OCI-LY3 (cell line): ENCODE measurements around the gene FAM110D.

Source experiments
- H2AFZ ChIP-seq: fragments of 200-600, 300-600 bp; shearing (Covaris generic); 2 replicates; pipeline ENCODE4 v1.6.0; 2014; ENCODE audit warnings: antibody characterized with exemption, low read depth, low read length
- H3K27ac ChIP-seq: fragments of 200-600, 300-600 bp; sonication (generic); 2 replicates; pipeline ENCODE4 v1.5.1; 2014; ENCODE audit warnings: mild to moderate bottlenecking, low read length, moderate library complexity, mixed read lengths
- H3K27me3 ChIP-seq: fragments of 200-600, 300-600 bp; sonication (generic); 2 replicates; pipeline ENCODE4 v1.6.1; 2014; ENCODE audit warnings: low read depth, low read length, mixed read lengths
- H3K36me3 ChIP-seq: fragments of 200-600, 300-600 bp; sonication (generic); replicated peaks from 2 replicates; pipeline ENCODE3; 2014; ENCODE audit warnings: low read depth, low read length, mixed read lengths
- H3K4me1 ChIP-seq: fragments of 300-600, 200-600 bp; sonication (generic); 2 replicates; pipeline ENCODE4 v1.6.1; 2014; ENCODE audit warnings: low read length, mixed read lengths
- H3K4me2 ChIP-seq: fragments of 200-600, 300-600 bp; sonication (generic); 2 replicates; pipeline ENCODE4 v1.6.1; 2014; ENCODE audit warnings: low read length, mixed read lengths
- H3K4me3 ChIP-seq: fragments of 300-600, 200-600 bp; sonication (generic); 2 replicates; pipeline ENCODE4 v1.5.1; 2014; ENCODE audit warnings: antibody characterized with exemption, mild to moderate bottlenecking, low read length, moderate library complexity
- H3K79me2 ChIP-seq: fragments of 300-600, 200-600 bp; shearing (Covaris generic); 2 replicates; pipeline ENCODE4 v1.6.1; 2014; ENCODE audit warnings: mild to moderate bottlenecking, low read length, mixed read lengths
- H3K9ac ChIP-seq: fragments of 300-600, 200-600 bp; shearing (Covaris generic); 2 replicates; pipeline ENCODE4 v1.6.0; 2014; ENCODE audit warnings: mild to moderate bottlenecking, low read length, moderate library complexity
- H3K9me3 ChIP-seq: fragments of 200-600, 300-600 bp; shearing (Covaris generic); 2 replicates; pipeline ENCODE4 v1.6.1; 2014; ENCODE audit warnings: low read length, mixed read lengths; ENCODE audit not compliant: insufficient read depth
- H4K20me1 ChIP-seq: fragments of 200-600, 300-600 bp; sonication (generic); 2 replicates; pipeline ENCODE4 v1.6.1; 2016; ENCODE audit warnings: low read length, mixed read lengths; ENCODE audit not compliant: insufficient read depth
- EZH2phosphoT487 ChIP-seq: fragments of 200-600 bp; shearing (Covaris generic); IDR thresholded peaks from 2 replicates; pipeline ENCODE4 v1.6.1; 2018; ENCODE audit warnings: antibody characterized with exemption, mixed run types, low read depth
- TF ChIP-seq, protein P1 (sequence below): fragments of 200-600, 300-600 bp; sonication (generic); IDR thresholded peaks from 2 replicates; pipeline ENCODE4 v1.5.1; 2014; ENCODE audit warnings: antibody characterized with exemption, low read length, low read depth

The FAM110D gene

DNA sequence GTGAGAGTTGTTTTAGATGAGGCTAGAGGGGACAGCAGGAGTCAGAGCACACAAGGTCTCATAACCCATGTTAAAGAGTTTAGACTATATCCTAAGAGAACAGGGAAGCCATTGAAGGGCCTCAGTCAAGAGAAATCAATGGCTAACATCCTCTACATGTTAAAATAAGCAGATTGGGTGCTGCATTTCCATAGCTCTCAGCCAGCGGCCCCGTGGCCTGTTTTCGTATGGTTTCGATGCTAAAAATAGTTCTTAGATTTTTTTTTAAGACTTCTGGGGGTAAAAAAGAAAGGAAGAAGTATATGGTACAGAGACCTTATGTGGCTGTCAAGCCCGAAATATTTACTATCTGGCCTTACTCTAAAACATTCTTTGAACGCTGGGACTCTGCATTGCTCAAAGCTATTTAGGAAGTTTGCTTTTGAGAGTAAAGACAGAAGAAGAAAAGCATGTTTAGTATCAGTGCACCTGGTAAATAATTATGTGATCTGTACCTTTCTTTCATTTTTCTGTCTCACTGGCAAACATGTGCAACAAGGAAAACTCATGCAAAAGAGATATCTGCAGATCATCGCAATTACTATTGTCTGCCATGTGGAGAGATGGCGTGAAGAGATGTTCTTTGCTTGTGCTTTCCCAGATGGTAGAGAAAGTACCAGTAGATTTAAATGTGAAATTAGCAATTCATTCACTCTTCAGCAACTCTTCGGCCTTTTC, 38.8 kb upstream of the FAM110D start:
- H3K27ac ChIP-seq = no peak overlapping the region
- H3K9me3 ChIP-seq = no peaks in the 10 kb centered on the region
- H3K36me3 ChIP-seq = peaks cover 6% of the 10 kb centered on the region
- no peaks in the 10 kb centered on the region for H3K27me3 ChIP-seq
- H3K4me3 ChIP-seq = no peak overlapping the region
- no peak overlapping the region for H3K9ac ChIP-seq
- H3K79me2 ChIP-seq = no peaks in the 10 kb centered on the region
- no peaks in the 10 kb centered on the region for H4K20me1 ChIP-seq
- peaks cover 5% of the 10 kb centered on the region; the same call in 1 of the 2 replicates for H3K4me1 ChIP-seq
- no peak overlapping the region for H3K4me2 ChIP-seq
- no peak overlapping the region for H2AFZ ChIP-seq
- TF ChIP-seq, protein P1, sequence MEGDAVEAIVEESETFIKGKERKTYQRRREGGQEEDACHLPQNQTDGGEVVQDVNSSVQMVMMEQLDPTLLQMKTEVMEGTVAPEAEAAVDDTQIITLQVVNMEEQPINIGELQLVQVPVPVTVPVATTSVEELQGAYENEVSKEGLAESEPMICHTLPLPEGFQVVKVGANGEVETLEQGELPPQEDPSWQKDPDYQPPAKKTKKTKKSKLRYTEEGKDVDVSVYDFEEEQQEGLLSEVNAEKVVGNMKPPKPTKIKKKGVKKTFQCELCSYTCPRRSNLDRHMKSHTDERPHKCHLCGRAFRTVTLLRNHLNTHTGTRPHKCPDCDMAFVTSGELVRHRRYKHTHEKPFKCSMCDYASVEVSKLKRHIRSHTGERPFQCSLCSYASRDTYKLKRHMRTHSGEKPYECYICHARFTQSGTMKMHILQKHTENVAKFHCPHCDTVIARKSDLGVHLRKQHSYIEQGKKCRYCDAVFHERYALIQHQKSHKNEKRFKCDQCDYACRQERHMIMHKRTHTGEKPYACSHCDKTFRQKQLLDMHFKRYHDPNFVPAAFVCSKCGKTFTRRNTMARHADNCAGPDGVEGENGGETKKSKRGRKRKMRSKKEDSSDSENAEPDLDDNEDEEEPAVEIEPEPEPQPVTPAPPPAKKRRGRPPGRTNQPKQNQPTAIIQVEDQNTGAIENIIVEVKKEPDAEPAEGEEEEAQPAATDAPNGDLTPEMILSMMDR = no peak
- no peak for TF ChIP-seq EZH2phosphoT487

DNA sequence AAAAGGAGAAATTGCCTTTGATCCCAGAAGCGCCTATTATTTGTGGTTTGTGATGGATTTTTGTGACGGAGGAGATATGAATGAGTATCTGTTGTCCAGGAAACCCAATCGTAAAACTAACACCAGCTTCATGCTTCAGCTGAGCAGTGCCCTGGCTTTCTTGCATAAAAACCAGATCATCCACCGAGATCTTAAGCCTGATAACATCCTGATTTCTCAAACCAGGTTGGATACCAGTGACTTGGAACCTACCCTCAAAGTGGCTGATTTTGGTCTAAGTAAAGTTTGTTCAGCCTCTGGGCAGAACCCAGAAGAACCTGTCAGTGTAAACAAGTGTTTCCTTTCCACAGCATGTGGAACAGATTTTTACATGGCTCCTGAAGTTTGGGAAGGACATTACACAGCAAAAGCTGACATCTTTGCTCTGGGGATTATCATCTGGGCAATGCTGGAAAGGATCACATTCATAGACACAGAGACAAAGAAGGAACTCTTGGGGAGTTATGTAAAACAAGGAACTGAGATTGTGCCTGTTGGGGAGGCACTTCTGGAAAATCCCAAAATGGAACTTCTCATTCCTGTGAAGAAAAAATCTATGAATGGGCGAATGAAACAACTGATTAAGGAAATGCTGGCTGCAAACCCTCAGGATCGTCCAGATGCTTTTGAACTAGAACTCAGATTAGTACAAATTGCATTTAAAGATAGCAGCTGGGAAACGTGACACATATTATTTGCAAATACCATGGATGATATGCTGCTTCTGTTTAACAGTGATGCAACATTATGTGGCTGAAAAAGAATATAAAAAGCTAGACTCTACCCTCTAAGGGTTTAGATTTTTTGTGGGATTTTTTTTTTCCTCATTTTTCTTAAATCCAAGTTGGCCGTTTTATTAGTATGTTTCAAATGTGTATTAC, 36.8 kb upstream of the FAM110D start:
- no peak overlapping the region for H3K4me3 ChIP-seq
- no peaks in the 10 kb centered on the region for H3K27me3 ChIP-seq
- no peak overlapping the region for H3K27ac ChIP-seq
- peaks cover 5% of the 10 kb centered on the region; the same call in 1 of the 2 replicates for H3K4me1 ChIP-seq
- H3K9ac ChIP-seq = no peak overlapping the region
- peaks cover 6% of the 10 kb centered on the region for H3K36me3 ChIP-seq
- H3K4me2 ChIP-seq = no peak overlapping the region
- no peaks in the 10 kb centered on the region for H3K9me3 ChIP-seq
- no peaks in the 10 kb centered on the region for H4K20me1 ChIP-seq
- H3K79me2 ChIP-seq = no peaks in the 10 kb centered on the region
- TF ChIP-seq, protein P1 = no peak
- no peak for TF ChIP-seq EZH2phosphoT487
- H2AFZ ChIP-seq = no peak overlapping the region

DNA sequence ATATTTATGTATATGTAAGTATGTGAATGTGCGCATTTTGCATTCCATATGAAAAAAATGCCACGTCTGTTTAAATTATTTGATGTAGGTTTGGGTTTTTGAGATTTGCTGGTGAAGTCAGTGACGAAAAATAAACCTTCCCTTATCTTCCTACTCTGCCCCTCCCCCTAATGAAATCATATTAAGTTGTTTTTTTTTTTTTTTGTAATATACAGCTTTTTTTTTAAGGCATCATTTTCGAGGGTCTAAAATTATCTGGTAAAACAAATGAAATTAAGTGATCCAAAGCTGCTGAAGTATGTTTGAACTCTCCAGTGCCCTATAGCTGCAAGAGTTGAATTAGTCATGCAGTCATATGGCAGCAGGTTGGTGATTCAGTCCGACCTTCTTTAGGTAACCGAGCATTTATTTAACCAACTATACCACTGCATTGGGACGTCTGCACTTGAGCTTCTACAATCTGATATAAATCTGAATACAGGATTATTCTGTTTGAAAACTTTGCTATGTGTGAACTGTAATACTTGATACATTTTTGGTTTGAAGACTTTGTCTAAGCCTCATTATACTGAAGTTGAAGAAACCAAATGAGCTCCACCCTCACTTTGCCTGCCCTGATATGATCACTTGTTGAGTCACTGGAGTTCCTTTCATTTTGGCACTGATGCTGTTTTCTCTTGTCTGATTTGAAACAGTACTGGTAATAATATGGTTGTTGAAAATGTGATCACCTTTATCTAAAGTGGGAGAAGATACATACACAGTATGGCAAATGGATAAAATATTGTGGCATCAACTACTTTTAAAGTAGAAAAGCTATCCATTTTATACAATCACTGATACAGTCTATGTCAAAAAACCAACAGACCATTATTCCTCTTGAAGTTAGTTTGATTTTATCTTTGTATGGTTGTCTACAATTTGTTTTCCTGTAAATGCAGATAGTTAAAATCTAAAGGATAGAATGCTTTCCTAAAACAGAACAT, 35.6 kb upstream of the FAM110D start:
- Histone ChIP-seq H3K27me3 (no peaks in the 10 kb centered on the region), H3K4me3 (no peak overlapping the region), H3K4me1 (peaks cover 5% of the 10 kb centered on the region; the same call in 1 of the 2 replicates), H3K36me3 (peaks cover 6% of the 10 kb centered on the region), H3K9ac (no peak overlapping the region), H3K27ac (no peak overlapping the region), H4K20me1 (no peaks in the 10 kb centered on the region), H3K9me3 (no peaks in the 10 kb centered on the region), H3K4me2 (no peak overlapping the region), H2AFZ (no peak overlapping the region), H3K79me2 (no peaks in the 10 kb centered on the region)
- TF ChIP-seq EZH2phosphoT487 = no peak
- TF ChIP-seq, protein P1 = no peak
